ENCODE data around the gene SRRM5.

The SRRM5 gene, protein sequence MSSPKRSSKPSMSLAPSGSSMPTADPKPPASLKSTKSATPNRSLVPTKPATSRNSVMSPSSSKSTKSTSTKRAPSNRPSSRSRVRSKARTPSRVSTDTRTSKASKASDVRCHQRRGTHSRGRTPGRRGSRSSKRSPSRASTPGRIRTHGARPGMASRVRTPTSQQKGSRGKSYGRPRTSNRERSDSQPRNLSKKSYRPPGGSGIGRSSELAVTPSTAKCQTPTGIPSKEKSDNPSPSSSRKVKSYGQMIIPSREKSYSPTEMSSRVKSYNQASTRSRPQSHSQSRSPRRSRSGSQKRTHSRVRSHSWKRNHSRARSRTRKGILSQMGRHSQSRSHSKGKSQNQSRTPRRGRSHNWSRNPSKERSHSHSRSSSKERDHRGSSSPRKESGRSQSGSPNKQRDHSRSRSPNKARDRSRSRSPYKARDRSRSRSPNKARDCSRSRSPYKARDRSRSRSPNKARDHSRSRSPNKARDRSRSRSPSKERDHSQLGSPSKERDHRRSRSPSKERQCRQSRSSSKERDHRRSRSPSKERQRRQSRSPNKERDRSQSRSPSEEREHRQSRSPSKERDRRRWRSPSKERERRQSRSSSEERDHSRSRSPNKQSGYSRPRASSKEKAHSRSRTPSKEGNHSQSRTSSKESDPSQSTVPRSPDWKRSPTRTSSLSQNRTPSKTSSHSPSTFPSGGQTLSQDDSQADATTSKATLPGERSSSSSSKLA

DNA sequence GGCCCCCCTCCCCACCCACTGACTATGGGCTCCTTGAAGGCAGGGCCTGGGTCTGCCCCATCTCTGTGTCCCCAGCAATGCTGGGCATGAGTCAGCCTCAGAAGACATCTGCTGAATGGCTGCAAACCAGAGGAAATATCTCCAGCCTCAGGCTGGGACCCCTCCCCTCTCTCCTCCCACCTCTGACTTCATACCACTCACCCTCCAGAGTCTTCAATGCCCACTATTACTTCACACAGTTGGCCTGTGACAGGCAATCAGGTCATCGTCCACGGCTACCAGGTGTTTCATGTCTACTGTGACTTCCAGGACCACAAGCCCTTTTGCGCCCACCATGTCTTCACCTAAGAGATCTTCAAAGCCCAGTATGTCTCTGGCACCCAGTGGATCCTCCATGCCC, at the start of gene SRRM5:
SRRM5 (plus strand) TSS at position 301 of the 400 bp plus-strand sequence; CDS start at position 335, 34 bp downstream.
- no peak for TF ChIP-seq CTCF (IDR thresholded peaks at IDR 0.05; ENCODE audit: borderline replicate concordance, control extremely low read depth, extremely low read depth, insufficient read depth, missing control alignments)
- in situ Hi-C loops (cut with MboI; ENCODE audit: low sequenced_read_pairs, unreplicated experiment) = no loop called here
- no peak for DNase-seq (ENCODE audit: low spot score)

- in situ Hi-C loops (cut with MboI; ENCODE audit: low sequenced_read_pairs, unreplicated experiment) = no loop called here
- no peak for DNase-seq (ENCODE audit: low spot score)
- TF ChIP-seq CTCF (IDR thresholded peaks at IDR 0.05; ENCODE audit: borderline replicate concordance, control extremely low read depth, extremely low read depth, insufficient read depth, missing control alignments) = no peak
Measured at GRCh38 chr19:43562226-43562697, 49.6 kb upstream of the SRRM5 start.

GRCh38 chr19:43562698-43563241, 49.1 kb upstream of the SRRM5 start:
- DNase-seq (ENCODE audit: low spot score) = peak; percentile 54
- no peak for TF ChIP-seq CTCF (IDR thresholded peaks at IDR 0.05; ENCODE audit: borderline replicate concordance, control extremely low read depth, extremely low read depth, insufficient read depth, missing control alignments)
- in situ Hi-C loops (cut with MboI; ENCODE audit: low sequenced_read_pairs, unreplicated experiment) = no loop called here

DNA sequence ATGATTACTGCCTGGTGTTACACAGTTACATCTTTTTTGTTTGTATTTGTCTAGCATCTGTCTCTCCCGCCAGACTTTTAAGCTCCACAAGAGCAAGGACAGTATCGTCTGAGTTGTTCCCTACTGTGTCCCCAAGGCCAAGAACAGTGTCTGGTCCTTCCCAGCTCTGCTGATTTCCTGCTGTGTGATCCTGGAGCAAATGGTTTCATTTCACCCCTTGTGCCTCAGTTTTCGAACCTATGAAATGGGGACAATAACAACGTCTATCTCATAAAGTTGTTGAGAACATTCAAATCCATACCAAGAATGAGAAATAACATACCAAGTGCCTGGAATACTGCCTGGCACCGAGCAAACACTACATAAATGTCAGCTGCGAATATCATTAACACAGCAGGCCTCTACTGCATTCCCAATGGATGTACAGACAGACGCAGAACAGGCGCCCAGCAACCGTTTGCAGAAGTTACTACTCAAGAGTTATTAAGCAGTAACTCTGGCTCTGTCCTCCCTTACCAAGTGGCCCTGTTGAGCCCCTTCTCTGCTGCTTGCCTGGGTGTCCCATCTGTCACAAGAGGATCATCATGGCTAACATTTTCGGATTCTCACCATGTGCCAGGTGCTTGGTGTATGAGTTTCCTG, 48.0 kb upstream of the SRRM5 start:
- in situ Hi-C loops (cut with MboI; ENCODE audit: low sequenced_read_pairs, unreplicated experiment) = no loop called here
- DNase-seq (ENCODE audit: low spot score) = no peak
- no peak for TF ChIP-seq CTCF (IDR thresholded peaks at IDR 0.05; ENCODE audit: borderline replicate concordance, control extremely low read depth, extremely low read depth, insufficient read depth, missing control alignments)

GRCh38 chr19:43564800-43565199, 47.1 kb upstream of the SRRM5 start:
- no peak for DNase-seq (ENCODE audit: low spot score)
- no peak for TF ChIP-seq CTCF (IDR thresholded peaks at IDR 0.05; ENCODE audit: borderline replicate concordance, control extremely low read depth, extremely low read depth, insufficient read depth, missing control alignments)

DNA sequence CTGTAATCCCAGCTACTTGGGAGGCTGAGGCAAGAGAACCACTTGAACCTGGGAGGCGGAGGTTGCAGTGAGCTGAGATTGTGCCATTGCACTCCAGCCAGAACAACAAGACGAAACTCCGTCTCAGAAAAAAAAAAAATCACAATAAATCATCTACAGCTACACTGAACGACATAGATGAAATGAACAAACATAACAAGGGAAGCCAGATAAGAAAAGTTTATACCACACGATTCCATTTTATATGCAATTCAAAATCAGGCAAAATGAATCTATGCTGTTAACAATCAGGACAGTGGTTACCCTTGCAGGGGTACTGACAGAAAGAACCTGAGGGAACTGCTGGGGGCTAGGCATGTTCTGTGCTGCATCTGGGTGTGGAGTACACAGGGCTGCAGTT, 42.2 kb upstream of the SRRM5 start:
- TF ChIP-seq CTCF (IDR thresholded peaks at IDR 0.05; ENCODE audit: borderline replicate concordance, control extremely low read depth, extremely low read depth, insufficient read depth, missing control alignments) = no peak
- DNase-seq (ENCODE audit: low spot score) = no peak
- in situ Hi-C loops (cut with MboI; ENCODE audit: low sequenced_read_pairs, unreplicated experiment) = no loop called here

More at GRCh38 chr19:43564800-43565199, 47.1 kb upstream of the SRRM5 start:
- in situ Hi-C loops (cut with MboI; ENCODE audit: low sequenced_read_pairs, unreplicated experiment) = no loop called here
